ENCODE measurements around the gene ADGRL2.

Gene ADGRL2

DNA sequence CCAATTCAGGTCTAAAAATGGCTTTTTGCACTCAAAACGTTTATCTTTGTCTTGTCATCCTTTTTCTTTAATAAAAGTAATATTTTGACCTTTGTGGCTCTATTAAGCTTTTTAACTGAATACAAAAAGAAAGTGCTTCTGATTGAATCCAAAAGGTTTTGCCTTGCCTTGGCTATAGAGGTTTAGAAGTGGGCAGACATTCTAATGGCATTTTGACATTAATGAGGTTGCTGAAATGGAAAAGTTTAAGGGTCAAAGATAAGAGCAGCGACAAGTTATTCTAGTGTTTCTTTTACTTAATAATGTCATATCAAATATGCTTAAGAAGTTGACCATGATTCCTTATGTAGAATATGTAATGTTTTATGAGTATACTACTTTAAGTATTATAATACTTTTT is 120.2 kb downstream of the ADGRL2 start:
- no peak for DNase-seq

DNA sequence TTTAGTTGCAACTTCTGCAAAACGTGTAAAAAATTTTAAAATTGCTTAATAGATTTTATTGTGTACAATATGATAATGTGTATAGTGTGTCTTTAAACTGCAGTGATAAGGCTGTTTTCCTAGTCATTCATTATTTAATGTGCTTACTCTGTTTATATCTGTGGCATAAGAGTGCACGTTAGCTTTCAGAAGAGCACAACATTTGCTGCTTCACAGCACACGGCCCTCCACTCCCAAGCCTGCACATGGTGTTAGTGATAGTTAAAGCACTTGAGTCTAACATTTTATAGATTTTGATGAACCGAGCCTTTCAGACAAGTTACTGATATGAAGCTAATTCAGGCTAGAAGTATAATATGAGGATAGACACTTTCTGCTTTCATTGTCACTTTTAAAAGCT is 120.6 kb downstream of the ADGRL2 start:
- no peak for DNase-seq

DNA sequence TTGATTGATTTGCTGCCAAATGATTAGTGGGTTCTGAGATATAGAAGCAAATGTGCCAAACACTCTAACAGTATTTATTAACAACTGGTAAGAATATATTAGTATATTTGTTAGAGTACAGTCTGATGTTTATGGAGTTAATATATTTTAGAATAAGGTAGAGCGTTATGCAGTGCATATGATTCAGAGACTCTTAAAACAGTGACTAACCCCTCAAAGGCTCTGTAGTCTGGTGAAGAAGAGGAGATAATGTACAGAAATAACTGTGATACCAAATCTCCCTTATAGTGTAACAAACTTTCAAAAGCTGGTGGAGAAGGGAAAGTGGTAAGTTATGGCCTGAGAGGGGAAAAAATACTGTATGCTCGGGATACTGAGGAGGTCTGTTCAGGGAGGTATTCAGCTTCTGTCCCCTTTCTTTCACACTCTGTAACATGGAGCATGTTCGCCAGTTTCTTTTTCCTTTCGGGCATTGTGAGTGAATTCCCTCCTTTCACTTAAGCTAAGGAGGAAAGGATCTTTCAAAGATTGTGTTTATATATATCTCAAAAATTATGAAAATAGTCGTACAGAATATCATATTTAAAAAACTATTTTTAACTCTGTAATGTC is 121.2 kb downstream of the ADGRL2 start:
- DNase-seq: no peak

DNA sequence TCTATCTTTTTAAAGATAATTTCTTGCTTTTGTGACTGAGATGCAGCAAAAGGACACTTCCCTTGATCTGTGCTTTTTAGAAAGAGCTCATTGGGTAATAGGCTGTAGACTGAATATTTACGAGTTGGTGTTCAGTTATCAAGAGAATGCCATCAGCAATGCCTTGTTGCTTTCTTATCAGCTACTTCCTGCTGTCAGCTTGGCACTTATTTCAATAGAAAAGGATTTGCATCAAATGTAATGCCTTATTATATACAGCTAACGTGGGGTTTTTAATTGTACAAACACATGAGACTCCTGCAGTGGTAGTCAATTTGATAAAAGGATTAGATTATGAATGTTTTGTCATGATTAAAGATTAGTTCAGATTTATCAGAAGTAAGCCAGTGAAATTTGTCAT is 122.2 kb downstream of the ADGRL2 start:
- DNase-seq: no peak

DNA sequence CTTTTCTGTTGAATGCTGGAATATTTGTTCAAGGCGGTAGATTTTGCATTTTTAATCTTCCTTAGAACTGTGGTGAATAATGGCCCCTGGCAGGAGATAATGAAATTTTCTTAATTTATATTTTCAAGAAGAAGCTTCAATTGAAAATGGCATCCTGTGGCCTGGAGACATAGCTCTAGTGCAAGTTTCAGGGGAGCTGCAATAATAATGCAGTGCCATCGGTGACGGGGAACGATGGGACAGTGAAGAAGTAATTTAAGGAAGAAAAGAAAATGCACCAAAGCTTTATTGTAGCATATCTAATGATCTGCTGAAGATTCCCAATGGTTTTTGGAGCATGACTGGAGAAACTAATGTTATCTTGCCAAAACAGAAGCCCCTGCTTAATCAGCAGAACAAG is 128.4 kb downstream of the ADGRL2 start:
- DNase-seq: no peak

DNA sequence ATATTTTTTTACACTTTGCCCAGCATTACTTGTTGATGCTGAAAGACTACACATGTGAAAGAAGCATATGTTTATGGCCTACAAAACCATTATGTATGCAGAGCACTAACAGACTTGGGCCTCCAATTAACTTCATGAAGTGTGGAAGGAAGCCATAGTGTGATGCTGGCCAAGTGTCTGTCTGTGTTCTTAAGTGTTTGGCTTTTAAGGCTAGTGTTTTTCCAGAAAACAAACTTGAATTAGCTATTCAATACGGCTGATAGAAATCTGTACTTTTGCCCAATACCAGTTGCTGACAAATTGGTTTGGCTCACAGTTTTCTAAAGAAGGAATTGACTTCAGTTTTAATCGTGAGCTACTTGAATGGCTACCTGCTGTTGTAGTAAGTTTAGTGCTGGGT is 136.1 kb downstream of the ADGRL2 start:
- DNase-seq: no peak

DNA sequence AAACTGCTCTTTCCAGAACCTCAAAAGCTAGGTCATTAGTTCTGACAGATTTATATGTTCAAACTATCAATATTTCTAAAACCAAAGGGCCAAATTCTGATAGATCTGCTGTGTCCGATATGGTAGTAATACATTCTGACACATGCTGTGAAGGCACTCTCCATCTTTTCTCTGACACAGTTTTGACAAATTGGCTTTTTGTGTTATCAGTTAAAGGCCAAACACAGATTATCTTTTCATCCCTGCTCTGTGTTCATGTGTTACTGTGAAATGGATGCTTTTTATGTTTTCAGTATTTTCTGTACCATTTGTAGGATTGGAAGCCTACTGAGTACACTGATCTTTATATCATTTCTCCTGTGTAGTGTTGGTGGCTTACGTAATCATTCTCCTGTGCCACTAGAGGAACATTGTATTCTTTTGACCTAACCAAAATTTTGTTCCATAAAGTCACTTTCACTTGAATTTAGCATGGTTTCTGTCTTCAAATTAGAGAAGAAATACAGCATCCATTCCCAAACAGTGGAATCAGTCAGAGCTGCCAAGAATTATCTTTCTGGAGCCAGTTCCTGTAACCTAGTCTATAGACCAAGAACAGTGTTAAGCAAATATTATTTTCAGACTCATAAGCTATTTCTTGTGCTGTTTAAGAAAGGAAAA is 137.2 kb downstream of the ADGRL2 start:
- DNase-seq: no peak

DNA sequence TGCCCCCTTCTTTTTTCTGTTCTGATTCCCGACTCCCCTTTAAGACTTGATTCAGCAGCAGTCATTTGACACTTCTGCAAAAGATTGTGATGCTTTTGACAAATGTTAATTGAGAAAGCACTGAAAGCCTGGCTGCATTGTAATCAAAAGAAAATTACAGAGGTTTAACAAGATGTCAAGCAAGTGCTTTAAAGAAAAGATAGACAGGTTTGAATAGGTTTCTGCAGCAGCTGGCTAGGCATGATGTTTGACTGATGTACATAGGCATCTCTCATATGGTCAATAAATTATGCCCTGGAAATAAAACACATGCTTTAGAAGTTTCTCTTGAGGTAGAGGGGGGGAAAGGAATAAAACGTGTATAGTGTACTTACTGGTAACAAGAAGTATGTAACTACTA is 147.8 kb downstream of the ADGRL2 start:
- no peak for DNase-seq

DNA sequence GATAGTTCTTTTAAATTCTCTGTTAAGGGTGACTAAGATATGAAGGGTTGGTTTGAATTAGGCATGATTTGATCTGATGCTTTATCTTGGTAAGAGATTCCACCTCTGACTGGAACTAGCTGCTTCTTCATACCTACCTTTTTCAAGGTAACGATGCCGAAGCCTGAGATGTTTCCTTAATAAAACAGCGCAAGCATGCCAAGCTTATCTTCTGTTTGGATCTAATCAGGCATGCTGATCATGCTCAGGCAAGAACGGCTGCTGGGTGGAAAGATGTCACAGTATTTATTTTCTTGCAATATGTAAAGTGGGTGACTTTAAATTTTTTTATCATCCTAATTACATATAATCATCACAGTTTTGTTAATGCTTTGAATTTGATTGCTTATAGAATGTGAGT is 148.7 kb downstream of the ADGRL2 start:
- DNase-seq: no peak

DNA sequence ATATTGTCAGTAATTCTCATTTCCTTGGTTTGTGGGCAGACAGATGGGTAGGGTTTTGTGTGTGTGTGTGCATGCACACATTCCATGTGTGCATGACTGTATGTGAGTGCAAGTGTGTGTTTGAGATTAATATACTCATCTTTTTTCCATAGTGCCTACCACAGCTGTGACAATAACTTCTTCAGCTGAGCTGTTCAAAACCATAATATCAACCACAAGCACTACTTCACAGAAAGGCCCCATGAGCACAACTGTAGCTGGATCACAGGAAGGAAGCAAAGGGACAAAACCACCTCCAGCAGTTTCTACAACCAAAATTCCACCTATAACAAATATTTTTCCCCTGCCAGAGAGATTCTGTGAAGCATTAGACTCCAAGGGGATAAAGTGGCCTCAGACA is 149.3 kb downstream of the ADGRL2 start:
- no peak for DNase-seq

DNA sequence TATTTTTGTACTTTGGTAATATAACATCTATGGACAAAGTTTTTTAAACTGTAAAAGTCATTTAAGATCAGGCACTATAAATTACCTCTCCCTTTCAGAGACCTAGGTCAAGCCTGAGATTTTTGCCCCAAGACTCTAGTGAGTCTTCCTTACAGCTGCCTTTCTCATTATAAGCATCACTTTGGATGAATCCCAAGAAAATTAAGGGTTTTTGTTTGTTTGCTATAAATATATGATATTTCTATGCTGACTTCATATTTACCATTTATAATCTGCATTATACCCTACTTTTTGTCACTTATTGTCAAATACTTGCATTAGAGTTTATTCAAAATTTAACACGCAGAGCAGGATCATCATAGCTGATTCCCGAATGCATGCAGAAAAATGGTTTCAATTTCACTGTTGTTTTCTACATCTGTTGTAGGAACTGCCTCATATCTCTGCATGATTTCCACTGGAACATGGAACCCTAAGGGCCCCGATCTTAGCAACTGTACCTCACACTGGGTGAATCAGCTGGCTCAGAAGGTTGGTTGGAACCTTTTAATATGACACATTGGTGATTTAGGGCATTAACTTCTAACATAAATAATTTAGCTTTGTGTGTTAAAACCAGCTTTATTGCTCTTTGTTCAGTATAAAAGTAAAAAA is 150.0 kb downstream of the ADGRL2 start:
- DNase-seq: no peak

DNA sequence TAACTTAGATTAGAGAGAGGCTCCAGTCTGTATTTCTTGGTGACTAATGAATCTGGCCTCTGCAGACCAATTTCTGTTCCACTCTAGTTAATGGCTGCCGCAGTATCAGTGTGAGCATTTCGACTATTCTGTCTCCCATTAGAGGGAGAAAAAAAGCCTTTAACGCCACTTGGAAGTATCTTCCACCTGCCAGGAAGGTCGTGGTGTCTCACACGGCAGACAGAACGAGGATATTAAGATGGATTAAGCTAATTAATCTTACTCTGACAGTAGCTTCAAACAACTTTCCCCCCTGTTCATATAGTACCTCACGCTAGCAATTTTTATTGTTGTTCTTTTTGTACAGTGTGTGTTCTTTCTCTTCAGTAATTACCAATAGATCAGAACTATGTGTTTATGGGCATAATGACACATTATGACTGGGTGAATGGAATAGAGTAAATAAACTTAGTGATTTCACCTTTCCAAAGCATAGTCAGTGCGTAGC is 153.8 kb downstream of the ADGRL2 start:
- DNase-seq: no peak

DNA sequence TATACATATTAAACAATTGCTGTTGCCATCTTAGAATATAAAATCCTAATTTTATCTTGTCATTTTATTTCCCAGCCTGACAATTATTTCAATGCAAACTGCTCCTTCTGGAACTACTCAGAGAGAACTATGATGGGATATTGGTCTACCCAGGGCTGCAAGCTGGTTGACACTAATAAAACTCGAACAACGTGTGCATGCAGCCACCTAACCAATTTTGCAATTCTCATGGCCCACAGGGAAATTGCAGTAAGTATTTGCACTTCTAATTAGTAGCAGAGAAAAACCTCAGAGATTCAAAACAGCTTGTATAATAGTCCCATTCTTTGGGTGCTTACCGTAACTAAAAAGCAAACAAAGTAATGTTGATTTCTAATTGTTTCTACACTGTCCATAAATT is 167.2 kb downstream of the ADGRL2 start:
- no peak for DNase-seq

DNA sequence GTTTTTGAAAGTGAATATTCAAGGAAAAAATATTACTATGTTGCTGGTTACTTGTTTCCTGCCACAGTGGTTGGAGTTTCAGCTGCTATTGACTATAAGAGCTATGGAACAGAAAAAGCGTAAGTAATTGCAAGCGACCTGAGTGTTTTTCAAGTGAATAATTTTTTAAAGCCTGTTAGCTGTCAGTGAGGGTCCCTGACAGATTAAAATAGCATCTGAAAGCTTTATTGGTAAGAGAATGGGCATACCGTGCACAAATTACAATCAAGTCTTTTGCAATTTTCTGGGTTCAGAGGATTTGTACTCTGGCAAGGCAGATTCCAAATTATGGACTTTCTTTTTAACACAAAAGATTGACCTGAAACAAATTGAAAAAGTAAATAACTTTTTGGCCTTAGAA is 169.7 kb downstream of the ADGRL2 start:
- no peak for DNase-seq

DNA sequence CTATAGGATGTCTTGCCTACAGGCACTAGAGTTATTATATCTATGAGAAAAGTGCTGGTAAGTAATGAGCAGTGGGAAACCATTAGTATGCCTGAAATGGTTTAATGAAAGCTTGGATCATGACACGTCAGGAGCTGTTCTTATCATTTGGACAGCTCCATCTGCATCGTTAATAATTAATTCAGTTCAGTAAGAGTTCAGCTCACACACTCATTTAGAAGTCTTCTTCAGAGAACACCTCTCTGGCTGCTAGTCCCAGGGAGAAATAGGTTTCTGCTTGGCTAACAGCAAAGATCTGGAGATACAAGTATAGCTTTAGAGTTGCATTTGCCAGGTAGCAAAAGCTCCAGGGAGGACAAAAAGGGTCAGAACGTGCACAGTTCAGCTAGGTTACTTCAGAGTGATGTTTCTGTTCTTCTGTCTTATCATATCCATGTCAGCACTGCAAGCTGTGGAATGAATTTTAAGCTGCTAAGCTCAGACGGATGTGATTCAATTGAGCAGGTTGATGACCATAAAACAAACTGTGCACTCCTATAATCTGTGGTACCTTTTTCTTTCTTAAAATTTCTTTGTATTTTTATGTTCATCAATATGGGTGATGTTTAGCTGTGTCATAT is 173.6 kb downstream of the ADGRL2 start:
- no peak for DNase-seq

DNA sequence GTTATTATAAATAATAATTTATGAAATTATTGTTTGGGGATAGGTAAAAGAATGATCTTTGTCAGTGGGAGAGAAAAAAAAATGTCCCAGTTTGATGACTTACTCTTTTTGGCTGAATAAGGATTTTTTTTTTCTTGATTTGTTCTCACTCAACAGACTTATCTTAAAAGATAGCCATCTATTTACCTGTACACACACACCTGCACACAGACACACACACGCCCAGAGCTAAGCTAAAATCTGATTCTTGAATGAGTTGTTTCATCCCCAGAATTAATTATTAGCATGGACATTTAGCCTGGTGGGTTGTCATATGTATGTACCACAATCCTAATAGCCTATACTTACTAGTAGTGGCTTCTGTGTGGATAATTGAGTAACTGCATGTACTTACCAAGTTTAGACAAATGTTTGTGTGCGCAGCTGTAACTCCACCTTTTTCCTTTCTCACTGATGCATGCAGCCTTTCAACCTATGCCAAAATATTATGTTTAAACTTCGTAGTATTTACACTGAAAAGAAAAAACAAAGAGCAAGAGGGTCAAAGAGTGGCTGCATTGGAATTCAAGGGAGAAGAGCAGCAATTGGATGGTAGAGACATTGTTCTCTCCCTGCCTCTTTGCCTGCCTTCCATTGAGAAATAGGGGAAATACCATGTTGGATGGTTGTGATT is 174.3 kb downstream of the ADGRL2 start:
- DNase-seq: no peak

DNA sequence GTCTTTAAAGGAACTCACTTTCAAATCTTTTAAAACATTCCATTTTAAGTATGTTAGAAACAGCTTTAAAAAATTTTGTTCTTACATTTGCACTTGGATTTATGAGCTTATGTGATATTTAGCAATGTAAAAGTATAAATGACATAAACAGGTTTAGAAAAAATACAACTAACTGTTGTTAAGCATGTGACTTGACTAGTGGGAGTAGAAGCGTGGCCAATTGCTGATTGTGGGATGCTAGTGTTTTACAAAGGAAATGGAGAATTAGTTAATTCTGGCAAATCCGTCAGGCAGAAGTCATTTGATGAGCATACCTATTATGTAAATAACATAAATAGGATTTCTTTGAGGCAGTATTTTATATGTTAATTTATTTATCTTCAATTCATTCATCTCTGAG is 175.8 kb downstream of the ADGRL2 start:
- DNase-seq: no peak

DNA sequence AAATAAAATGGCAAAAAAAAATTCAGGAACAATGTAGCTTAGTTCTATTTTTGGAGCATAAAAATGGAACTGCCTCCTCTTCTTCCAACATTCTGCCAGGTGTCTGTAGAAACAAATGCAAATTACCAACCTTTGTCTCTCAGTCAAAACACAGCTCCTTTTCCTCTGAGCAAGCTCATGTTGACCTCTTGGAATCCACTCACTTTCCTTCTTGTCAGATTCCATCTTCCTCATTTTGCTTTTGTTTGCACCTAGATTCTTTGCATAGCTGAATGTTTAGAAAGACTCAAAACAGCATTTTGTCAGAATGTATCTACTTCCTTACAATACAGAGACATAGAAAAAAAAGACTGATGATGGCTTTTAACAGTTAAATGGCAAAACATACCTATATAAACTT is 178.2 kb downstream of the ADGRL2 start:
- DNase-seq: no peak

DNA sequence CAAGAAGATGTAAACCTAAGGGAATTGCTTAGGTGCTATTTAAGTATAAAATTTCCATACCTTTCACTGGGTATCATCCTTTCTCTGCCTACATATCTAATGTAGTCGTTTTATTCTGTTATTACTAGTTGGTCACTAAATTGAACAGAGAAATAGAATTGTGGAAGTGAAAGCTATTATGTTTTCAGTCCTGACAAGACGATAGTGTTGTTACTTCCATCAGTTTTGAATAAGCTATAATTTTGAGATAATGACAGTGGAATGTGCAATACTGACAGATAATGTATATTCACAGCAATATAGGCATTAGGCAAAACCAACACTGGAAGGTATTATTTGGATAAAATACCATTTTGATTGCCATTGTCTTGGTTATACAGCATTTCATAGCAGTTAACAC is 181.8 kb downstream of the ADGRL2 start:
- DNase-seq: no peak

DNA sequence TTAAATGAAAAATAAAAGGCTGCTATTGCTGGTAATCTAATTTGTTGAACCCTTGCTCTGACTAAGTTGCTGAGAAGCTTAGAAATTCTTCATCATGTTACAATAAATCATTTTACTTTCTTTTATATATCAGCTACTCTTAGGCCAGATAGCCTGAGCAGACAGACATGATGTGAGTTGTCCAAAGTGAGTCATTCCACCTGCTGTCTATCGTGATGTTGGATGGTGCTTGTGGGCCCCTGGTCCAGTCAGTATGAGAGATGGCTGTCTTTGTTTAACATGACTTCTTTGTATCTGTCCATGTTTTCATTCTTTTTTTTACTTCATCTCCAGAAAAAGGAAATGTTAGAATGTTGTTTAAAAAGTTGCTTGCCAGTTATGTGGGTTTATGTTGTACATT is 188.8 kb downstream of the ADGRL2 start:
- no peak for DNase-seq

DNA sequence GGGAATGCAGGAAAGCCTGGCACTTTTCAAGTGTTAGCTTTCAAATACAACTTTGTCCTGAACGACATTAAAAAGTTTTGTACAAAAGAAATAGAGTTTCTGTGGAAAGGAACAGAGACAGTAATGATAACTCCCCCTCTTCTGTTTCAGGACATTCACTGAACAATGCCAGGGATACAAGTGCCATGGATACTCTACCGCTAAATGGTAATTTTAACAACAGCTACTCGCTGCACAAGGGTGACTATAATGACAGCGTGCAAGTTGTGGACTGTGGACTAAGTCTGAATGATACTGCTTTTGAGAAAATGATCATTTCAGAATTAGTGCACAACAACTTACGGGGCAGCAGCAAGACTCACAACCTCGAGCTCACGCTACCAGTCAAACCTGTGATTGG is 189.5 kb downstream of the ADGRL2 start:
- no peak for DNase-seq

DNA sequence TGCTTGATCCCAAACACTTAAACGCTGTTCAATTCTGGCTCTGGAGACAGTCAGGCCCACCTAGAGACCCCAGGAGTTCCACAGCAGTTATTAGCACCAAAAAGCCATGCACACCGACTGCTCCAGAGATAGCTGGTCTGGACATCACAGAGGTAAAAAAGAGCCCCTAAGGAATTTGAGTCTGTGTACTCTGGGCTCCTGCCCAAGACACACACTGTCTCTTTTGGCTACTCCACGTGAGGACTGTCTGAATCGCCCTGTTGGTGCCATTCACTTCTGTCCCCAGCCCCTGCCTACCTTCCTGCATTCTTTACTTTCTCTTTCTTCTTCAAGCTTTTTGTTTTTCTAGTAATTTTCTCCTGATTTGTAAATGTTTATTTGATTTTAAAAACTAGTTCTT is 197.4 kb downstream of the ADGRL2 start:
- DNase-seq: no peak

DNA sequence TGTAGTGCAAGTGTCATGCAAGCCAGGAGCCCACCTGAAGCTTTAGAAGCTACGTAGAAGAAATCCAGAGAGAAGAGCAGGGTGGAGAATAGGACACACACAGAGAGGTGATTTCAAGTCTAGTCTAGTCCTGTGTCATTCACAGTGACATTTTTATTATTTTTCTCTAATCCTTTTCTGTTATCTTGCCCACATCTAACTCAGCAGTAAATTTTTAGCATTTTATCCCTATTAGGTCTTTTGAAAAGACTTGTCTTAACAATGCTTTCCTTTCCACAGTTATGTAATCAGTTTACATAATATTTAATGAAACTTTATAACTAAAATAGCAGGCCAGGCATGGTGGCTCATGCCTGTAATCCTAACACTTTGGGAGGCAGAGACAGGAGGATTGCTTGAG is 198.6 kb downstream of the ADGRL2 start:
- no peak for DNase-seq

DNA sequence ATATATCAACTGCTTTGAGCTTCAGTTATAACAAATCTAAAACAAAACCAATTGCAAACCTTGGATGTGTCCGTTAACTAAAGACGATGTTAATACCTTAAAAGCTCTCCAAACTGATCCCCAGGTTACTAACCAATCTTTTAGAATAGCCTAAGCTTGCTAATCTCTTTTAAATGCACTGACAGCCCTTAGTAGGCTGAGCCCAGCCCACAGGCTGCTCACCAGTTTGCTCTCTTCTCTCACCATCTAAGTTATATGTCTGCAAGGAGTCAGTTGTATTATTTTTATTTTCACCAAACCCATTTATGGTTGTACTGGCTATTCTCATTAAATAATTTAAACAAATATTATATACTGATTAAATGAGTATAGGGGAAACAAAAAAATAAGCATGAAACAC is 199.5 kb downstream of the ADGRL2 start:
- DNase-seq: no peak
